ENCODE measurements around the gene TMEM217. TPM values are rescaled to one million over a fixed set of nuclear protein-coding genes. Genes with fewer than 3 reads are reported as not detected.

Gene TMEM217
- polyA plus RNA-seq, 1 of the 3 experiments (the other 2 are of a cell fraction) = 1.5 TPM

DNA sequence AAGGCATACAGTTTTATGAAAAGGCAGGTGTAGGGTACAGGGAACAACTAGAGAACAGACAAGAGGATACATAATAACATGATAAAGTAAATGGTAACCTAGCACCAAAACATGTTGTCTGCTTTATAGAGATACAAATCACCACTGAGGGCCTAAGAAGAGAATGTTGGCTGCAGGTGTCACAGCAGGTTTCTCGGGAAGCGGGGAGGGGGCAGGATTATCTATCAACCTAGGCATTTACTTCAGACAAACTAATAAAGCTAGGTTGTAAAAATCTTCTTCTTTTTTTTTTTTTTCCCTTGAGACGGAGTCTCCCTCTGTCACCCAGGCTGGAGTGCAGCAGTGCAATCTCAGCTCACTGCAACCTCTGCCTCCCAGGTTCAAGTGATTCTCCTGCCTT is 65.3 kb downstream of the TMEM217 start:
- H3K9ac ChIP-seq = no peak overlapping the region
- peaks cover 0 to 5% of the 10 kb centered on the region in 2 experiments; a peak in 1 of 4 replicates for H3K4me1 ChIP-seq (ENCODE audit: control insufficient read depth in 1 of 2, insufficient read depth in 2 of 2, low read depth in 1 of 2, low read length in 1 of 2)
- no peaks in the 10 kb centered on the region for H3F3A ChIP-seq (replicated peaks; ENCODE audit: insufficient read depth)
- no peak for DNase-seq
- H3K79me2 ChIP-seq (ENCODE audit: insufficient read depth) = no peaks in the 10 kb centered on the region
- no peak overlapping the region for H3K4me2 ChIP-seq
- POLR2A ChIA-PET = no interaction called here
- H3K27me3 ChIP-seq (ENCODE audit: insufficient read depth) = no peaks in the 10 kb centered on the region
- no peaks in the 10 kb centered on the region for H4K20me1 ChIP-seq (ENCODE audit: insufficient read depth)
- no peaks in the 10 kb centered on the region for H3K9me2 ChIP-seq
- no peaks in the 10 kb centered on the region for H3K9me3 ChIP-seq
- H2AFZ ChIP-seq (ENCODE audit: low read depth) = no peak overlapping the region
- TF ChIP-seq POLR2AphosphoS5 (IDR thresholded peaks at IDR 0.05; ENCODE audit: low read depth, low read length) (no peak), RCOR1 (IDR thresholded peaks at IDR 0.05; ENCODE audit: low read length) (no peak), IRF3 (IDR thresholded peaks at IDR 0.05; ENCODE audit: low read depth, low read length) (no peak), USF1 (IDR thresholded peaks at IDR 0.05; ENCODE audit: borderline replicate concordance, low read depth) (no peak), TCF12 (IDR thresholded peaks at IDR 0.05) (no peak), NRF1 (IDR thresholded peaks at IDR 0.05; ENCODE audit: low read depth, low read length) (no peak), ZBTB33 (IDR thresholded peaks at IDR 0.05; ENCODE audit: borderline replicate concordance, low read depth) (no peak), GABPA (IDR thresholded peaks at IDR 0.05; ENCODE audit: low read depth) (no peak), TEAD4 (IDR thresholded peaks at IDR 0.05; ENCODE audit: borderline replicate concordance, insufficient read depth) (no peak), CHD2 (IDR thresholded peaks at IDR 0.05; ENCODE audit: low read length, partially characterized antibody) (no peak)
- TF ChIP-seq, protein P1, sequence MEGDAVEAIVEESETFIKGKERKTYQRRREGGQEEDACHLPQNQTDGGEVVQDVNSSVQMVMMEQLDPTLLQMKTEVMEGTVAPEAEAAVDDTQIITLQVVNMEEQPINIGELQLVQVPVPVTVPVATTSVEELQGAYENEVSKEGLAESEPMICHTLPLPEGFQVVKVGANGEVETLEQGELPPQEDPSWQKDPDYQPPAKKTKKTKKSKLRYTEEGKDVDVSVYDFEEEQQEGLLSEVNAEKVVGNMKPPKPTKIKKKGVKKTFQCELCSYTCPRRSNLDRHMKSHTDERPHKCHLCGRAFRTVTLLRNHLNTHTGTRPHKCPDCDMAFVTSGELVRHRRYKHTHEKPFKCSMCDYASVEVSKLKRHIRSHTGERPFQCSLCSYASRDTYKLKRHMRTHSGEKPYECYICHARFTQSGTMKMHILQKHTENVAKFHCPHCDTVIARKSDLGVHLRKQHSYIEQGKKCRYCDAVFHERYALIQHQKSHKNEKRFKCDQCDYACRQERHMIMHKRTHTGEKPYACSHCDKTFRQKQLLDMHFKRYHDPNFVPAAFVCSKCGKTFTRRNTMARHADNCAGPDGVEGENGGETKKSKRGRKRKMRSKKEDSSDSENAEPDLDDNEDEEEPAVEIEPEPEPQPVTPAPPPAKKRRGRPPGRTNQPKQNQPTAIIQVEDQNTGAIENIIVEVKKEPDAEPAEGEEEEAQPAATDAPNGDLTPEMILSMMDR (IDR thresholded peaks at IDR 0.05) = no peak
- TF ChIP-seq, protein P2, sequence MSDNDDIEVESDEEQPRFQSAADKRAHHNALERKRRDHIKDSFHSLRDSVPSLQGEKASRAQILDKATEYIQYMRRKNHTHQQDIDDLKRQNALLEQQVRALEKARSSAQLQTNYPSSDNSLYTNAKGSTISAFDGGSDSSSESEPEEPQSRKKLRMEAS (IDR thresholded peaks at IDR 0.05; ENCODE audit: low read depth) = no peak
- WGBS (ENCODE audit: low lambda C conversion rate) = 96% methylated on average over 3 of the region's 3 CpGs
- no peak overlapping the region for H3K27ac ChIP-seq (ENCODE audit: low read depth in 2 of 2, low read length in 1 of 2)
- CTCF ChIA-PET = interaction anchor here (1.6 to 3.8 kb wide), 3 partner anchors 17 to 174 kb away, joined by 8 to 24 read pairs (median 15); no protein-coding TSS in a partner anchor
- H3K36me3 ChIP-seq (replicated peaks in 1 of 2; ENCODE audit: control insufficient read depth in 1 of 2, insufficient read depth in 2 of 2, low read length in 1 of 2) = no peaks in the 10 kb centered on the region
- no peak overlapping the region for H3K4me3 ChIP-seq (ENCODE audit: low read depth in 2 of 2, low read length in 1 of 2)

All from SK-N-SH (cell line).